Measurements from ENCODE around the gene CCDC88B.

CCDC88B gene

DNA sequence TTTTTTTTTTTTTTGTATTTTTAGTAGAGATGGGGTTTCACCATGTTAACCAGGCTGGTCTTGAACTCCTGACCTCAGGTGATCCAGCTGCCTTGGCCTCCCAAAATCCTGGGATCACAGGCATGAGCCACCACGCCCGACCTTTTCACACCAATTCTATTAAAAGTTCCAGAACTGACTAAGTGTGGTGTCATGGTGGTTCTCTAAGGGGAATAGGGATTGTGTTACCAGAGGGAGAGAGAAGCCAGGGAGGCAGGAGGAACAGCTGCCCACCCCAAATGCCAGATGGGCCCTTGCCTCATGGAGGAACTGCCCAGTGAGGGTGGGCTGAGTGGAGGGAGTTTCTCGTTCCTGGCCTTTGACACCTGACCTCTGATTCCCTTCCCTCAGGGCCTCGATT lies 24.9 kb downstream of the CCDC88B start:
- DNase-seq = no peak

DNA sequence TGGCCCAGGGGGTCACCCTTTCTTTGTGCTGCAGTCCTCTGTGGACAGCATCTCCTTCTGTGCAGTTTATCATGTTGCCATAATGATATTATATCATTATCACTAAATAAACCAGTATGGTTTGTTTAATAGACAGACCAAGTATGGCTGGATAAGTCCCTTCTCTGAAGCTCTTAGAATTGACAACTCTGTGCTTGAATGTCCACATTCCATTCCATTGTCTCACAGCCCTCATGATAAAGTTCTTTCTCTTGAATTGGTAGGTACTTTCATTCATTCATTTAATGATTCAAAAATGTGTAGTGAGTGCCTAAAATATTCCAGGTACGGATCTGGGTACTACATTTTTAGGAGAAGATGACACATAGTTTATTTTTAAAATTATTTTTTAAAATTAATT lies 26.7 kb downstream of the CCDC88B start:
- no peak for DNase-seq

DNA sequence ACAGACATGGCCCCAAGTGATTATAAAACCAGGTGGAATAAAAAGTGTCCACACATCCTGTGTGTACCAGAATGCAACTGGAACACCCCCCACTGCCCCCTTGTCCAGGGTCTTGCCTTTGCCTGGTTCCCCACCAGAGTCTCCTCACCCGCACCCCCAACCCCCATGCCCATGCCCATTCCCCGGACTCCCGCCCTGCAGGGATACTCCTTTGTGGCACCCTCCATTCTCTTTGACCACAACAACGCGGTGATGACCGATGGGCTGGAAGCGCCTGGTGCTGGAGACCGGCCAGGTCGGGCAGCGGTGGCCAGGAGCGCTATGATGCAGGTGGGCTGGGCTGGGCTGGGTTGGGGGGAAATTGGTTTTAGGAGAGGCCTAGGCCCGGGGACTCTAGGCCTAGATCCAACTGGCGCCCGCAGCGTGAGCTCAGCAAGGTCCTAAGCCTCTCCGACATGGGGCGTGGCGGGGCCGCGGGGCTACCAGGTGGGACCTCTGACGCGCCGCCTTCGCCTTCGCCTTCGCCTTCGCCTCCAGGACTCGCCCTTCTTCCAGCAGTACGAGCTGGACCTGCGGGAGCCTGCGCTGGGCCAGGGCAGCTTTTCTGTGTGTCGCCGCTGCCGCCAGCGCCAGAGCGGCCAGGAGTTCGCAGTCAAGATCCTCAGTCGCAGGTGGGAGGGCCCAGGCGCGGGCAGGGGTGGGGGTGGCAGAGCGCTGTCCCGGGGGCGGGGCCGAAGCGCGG lies 28.1 kb downstream of the CCDC88B start:
- no peak for DNase-seq

DNA sequence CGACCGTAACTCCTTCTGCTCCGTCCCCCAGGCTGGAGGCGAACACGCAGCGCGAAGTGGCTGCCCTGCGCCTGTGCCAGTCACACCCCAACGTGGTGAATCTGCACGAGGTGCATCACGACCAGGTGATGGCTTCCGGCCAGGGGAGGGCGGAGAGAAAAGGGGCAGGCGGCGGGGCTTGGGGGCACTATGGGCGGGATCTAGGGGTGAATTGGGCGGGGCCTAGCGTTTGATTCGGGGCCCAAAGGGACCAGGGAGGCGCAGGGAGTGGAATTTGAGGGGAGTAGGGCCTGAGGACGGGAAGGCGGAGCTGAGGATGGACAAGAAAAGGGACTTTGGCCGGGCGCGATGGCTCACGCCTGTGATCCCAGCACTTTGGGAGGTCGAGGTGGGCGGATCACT lies 28.7 kb downstream of the CCDC88B start:
- no peak for DNase-seq

DNA sequence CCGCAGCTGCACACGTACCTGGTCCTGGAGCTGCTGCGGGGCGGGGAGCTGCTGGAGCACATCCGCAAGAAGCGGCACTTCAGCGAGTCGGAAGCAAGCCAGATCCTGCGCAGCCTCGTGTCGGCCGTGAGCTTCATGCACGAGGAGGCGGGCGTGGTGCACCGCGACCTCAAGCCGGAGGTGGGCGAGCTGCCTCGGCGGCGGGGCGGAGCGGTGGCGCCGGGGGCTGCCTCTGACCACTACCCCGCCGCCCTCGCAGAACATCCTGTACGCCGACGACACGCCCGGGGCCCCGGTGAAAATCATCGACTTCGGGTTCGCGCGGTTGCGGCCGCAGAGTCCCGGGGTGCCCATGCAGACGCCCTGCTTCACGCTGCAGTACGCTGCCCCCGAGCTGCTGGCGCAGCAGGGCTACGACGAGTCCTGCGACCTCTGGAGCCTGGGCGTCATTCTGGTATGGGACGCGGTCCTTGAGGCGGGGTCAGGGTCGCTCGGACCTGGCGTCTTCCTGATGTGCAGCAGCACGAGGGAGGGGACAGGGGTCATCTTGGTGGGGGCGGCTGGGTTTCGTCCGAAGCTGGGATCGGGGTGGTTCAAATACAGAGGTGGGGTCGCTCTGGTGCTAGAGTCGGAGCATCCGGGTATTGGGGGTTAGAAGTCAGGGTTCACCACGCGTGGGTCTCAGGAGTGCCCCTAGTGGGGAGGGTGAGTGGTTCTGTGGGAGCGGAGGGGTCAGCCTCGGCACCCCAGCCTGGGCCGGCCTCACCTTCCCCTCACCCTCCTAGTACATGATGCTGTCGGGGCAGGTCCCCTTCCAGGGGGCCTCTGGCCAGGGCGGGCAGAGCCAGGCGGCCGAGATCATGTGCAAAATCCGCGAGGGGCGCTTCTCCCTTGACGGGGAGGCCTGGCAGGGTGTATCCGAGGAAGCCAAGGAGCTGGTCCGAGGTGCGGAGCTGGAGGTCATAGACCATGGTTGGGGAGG lies 29.7 kb downstream of the CCDC88B start:
- no peak for DNase-seq

DNA sequence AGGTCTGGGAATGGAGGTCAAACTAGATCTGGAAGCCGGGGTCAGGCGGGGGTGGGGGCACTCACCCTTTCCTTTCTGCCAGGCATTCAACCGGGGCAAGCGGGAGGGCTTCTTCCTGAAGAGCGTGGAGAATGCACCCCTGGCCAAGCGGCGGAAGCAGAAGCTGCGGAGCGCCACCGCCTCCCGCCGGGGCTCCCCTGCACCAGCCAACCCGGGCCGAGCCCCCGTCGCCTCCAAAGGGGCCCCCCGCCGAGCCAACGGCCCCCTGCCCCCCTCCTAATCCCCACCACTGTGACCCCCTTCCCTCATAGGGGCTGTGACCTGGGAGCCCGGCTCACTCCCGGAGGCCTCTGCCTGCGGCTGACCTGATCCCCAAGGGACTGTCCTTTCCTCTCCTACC lies 31.2 kb downstream of the CCDC88B start:
- DNase-seq = no peak

DNA sequence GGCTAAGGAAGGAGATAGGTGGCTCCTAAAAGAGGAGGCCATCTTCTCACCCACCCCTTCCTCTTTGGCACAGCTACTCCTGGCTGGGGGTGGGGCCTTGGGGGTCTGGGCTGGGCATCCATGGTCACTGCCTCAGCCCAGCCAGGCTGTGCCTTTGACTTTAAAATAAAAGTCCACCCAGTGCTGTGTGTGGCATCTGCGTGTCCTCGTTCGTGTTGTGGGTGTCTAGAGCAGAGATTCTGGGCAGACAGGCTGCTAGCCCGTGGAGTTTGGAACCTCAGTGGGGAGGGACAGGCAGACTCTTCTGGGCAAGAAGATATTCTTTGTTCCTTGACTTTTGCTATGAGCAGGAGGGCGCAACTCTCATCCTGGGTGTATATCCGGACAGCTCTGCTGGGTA lies 32.0 kb downstream of the CCDC88B start:
- no peak for DNase-seq

DNA sequence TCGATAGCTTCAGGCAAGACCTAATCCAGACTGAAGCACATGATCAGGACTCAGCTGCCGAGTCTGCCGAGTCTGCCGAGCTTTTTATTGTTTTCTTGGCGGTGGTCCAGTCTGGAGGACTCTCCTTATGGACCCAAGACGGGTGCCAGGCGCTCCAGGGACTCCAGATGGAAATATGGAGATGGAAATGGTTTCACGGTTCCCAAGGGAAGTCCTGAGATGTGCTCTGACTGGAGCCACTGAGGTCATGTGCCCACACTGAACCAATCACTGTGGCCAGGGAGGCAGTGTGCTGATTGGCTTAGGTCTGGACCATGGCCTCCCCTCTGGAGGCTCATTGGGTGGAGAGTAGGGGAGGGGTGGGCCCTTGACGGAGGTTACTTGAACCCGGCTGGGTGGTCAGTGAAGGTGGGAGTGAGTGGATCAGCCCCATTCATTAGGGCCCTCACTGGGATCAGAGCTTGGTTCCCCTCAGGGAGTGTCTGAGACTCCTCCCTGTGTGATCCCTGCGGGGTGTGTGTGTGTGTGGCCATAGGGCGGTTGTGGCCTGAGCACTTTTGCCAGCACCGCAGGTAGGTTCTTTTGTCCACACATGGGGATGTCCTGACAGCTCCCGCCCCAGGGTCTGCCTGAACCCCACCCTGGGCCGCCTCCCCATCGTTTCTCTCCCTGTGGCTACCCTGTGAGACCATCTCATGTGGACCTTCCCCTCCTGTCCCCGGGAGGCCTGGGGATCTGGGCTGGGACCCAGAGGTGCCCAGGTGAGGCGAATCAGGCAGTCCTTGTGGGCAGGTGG lies 33.0 kb downstream of the CCDC88B start:
- DNase-seq = no peak

DNA sequence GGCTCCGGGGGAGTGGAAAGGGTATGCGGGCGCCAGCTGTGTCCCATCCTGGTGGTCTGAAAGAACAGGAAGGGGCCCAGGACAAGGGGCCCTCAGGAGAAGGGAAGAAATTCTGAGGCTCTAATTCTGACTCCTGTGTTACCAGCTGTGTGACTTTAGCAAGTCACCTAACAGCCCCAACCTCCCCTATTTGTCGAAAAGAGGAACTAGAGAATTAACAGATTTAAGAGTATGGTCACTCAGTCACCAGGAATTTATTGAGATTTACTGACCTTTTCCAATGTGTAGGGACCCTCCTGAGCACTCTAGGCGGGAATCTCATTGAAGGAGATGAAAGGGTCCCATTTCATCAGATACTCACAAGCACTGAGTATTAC lies 33.6 kb downstream of the CCDC88B start:
- DNase-seq = no peak

DNA sequence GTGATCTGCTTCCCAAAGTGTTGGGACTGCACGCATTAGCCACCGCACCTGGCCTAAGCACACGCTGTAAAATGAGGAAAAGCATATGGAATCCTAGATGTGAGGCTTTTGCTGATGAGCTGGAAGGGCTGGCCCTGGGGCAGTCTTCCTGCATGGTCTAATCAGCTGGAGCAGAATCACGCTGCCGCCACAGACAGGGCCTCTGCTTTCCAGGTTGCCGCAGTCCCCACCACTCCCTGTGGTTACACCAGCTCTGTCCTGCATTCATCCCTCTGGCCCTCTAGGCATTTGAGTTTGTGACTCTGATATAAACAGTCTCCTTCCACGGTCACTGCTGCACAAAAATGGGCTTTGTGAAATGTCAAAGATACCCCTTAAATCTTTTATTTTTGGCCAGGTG lies 36.1 kb downstream of the CCDC88B start:
- no peak for DNase-seq

DNA sequence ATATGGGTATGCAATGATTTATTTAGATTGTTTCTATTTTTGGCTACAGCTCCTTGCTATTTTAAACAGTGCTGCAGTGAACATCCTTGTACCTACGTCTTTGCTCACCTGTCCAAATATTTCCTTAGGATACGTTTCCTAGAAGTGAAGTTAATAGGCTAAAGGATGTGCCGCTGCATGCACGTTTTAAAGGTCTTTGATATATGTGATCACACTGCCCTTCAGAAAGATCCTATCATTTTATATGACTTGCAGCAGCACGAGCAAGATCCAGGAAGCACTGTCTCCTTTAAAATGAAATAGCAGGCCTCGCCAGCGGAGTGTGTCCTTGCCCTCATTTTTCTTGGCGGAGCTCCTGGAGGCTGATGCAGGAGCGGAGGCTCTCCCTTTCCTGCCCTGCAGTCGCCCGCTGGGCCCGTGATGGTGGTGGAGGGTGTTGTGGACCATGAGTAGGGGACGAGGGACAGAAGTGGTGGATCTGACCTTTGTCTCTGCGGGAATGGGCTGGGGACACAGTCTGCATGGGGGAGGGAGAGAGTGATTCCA lies 38.4 kb downstream of the CCDC88B start:
- no peak for DNase-seq

DNA sequence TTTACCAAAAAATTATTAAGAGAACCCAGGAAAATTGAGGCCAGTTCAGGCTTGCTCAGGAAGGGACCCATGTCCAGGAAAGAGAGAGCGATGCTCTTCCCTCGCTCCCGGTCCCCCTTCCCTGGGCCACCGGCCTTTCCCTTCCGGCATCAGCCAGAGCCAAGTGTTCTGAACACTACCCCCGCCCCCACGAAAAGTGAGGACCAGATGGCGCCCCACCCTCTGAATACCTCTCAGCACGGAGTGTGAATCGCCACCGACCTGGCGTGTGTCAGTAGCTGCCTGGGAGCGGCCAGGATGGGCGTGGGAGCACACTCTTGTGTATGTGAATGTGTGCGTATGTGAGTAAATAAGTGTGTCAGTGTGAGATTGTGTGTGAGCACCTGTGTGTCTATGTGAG lies 39.2 kb downstream of the CCDC88B start:
- DNase-seq = no peak

DNA sequence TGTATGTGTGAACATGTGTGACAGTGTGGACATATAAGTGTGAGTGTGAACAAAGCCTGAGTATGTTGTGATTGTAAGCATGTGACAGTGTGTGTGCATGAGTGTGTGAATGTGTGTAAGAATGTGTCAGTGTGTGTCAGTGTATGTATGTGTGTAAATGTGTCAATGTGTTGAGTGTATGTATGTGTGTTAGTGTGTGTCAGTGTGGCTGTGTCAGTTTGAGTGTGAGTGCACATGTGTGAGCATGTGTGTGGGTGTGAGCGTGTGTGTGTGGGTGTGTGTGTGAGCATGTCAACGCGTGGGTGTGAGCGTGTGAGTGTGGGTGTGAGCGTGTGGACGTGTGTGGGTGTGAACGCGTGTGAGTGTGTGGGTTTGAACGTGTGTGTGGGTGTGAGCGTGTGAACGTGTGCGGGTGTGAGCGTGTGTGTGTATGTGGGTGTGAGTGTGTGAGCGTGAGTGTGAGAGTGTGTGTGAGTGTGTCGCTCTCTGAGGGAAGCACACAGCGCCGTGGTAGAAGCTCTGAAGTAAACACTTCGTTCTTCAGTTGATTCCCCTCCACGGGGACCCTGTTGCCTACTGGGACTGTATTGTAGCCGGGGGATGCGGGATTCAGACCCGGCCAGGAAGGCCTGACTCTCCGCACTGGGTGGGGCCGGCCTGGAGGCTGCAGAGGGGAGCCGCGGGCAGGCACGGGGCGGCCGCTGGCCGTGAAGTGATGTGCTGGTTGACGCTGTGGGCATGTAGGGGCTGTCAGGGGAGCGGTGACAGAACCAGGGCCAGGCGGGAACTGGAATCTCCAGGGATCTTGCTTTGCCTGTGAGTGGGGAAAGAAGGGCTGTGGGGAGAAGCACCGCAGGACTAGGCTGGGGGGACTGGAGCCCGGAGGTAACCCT lies 40.1 kb downstream of the CCDC88B start:
- no peak for DNase-seq

DNA sequence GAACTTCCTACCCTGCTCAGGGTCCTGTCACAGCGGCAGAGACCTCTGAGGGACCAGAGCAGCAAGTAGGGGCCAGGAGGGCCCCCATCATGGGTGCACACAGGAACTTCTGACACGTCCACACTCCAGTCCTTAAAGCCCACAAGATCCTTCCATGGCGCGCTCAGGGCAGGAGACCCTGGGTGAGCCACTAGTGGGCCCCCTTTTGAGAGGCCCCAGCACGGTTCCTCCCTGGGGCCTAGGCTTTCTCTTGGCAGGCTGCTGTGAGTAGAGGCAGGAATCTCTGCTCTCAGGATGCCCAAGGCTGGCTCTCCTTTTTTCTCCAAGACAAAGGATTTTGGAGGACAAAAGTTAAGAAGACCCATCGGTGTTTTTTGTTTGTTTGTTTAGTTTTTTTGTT lies 41.3 kb downstream of the CCDC88B start:
- DNase-seq = no peak

DNA sequence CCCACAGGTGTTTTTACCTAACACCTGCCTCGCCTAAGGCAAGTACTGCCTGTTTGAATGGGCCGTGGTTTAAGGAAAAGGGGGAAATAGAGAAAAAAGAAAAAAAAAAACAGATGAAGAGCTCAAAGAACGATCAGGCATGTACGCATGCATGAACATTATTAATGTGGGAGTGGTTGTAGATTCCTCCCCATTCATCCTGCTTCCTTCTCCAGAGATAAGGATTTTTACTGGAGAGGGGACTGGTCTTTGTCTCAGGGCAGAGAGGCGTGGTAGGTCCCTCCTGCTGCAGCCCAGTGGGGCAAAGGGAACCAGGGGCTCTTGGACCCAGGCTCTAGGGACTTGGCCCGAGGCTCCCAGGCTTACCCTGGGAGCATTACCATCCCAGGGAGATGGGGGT lies 42.0 kb downstream of the CCDC88B start:
- no peak for DNase-seq

DNA sequence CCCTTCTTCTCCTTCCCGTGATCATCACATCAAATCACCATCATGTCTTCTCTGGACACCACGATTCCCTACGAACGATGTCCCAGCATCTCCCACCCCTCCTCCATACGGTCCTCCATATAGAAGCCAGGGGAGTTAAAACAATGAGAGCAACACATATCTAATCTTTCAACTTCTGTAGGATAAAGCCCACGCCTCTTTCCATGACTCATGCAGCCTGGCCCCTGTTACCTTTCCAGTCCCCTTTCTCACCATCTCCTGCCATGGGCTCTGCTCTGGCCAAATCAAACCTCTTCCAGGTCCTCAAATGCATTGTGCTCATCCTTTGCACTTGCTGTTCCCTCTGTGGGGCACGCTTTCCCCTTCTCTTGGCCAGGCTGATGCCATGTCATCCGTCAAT lies 42.6 kb downstream of the CCDC88B start:
- DNase-seq = no peak

DNA sequence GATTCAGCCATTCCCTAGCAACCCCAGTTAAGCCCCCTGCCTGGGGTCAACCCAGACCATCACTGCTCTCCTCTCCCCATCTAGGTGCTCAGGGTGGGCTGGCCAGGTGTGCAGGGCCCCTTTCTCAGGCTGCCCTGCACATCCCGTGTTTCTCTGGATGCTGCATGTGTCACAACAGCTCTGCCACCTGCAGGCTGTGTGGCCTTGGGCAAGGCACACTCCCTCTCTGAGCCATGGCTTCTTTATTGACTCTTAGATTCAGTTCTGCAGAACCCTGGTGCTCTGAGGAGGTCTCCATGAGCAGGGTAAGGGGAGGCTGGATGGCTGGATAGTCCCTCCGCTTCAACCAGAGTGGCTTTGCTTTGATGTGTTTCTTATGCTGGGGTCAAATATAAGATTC lies 43.6 kb downstream of the CCDC88B start:
- no peak for DNase-seq

DNA sequence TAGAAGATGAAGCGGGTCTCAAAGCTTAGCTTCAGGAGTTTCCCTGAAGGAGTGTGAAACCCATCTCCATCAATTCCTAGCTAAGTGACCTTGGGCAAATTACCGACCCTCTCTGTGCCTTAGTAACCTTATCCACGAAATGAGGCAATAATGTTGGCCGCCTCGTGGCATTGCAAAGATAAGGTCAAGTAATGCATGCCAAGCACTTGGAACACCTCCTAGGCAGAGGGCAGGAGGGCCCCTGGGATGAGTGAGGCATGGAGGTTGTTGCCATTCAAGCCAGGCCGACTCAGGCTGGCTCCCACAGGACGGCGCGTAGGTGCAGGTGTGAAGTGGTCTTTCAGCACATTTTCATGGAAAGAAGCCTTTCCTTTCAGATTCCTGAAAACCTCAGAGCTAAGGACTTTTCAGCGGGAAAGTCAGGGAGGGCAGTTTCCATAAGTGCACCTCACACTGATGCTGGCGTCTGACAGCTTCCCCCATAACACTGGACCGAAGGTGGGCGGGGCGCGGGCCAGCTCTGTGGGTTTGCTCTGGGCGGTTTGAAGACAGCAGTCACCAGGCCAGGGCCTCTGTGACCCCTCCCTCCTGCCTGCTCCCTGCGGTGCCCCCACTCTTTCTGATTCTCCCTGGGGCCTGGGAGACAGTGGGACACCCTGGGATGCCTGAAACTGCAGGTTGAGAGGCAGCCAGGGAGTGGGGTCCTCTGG lies 44.2 kb downstream of the CCDC88B start:
- DNase-seq = no peak

DNA sequence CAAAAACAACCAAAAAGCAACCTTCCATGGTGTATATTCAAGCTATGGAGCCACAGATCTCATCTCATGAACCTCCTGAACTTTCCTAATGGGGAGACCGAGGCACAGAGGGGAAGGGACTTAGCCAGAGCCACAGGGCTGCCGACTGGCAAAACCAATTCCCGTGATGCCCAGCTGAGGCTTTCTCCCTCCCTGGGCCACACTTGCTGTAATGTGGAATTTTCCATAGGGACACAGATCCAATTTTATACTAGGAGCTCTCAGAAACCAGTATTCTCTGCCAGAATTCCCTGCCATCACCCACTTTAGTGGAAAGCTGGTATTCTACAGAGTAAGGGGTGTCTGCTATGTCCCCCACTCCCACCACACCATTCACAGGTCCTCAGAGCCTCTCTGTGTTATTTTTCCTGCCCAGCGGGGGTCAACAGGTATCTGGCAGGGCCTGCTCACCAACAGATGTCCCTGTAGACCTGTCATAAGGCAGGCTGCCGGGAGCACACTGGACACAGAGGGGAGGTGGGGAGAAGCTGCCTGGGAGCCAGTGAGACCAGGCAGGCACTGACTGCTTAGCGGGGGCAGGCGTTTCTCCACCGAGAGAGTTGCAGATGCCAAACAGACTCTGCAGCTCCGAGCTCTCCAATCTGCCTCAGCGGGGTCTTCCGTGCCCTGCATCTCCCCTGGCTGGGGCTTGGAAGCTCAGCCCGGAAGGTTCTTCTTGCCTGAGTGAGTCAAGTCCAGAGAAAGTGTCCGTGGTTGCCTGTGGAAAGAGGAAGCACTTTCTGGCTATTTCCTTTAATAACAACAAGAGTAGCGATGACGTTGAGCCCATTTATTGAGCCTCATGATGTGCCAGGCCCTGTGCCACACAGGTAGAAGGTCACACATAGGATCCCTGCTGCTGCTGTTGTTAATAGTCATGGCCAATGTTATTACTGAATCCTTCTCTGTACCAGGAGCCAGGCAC lies 45.3 kb downstream of the CCDC88B start:
- DNase-seq = no peak
